ENCODE results near the gene AJAP1. TPM values are rescaled to one million over a fixed set of nuclear protein-coding genes. Genes with fewer than 3 reads are reported as not detected.

Gene AJAP1
- total and polyA plus RNA-seq, 10 of the 15 experiments (the other 5 are each of a cell fraction or from before 2014, with no cell fraction given): not detected

DNA sequence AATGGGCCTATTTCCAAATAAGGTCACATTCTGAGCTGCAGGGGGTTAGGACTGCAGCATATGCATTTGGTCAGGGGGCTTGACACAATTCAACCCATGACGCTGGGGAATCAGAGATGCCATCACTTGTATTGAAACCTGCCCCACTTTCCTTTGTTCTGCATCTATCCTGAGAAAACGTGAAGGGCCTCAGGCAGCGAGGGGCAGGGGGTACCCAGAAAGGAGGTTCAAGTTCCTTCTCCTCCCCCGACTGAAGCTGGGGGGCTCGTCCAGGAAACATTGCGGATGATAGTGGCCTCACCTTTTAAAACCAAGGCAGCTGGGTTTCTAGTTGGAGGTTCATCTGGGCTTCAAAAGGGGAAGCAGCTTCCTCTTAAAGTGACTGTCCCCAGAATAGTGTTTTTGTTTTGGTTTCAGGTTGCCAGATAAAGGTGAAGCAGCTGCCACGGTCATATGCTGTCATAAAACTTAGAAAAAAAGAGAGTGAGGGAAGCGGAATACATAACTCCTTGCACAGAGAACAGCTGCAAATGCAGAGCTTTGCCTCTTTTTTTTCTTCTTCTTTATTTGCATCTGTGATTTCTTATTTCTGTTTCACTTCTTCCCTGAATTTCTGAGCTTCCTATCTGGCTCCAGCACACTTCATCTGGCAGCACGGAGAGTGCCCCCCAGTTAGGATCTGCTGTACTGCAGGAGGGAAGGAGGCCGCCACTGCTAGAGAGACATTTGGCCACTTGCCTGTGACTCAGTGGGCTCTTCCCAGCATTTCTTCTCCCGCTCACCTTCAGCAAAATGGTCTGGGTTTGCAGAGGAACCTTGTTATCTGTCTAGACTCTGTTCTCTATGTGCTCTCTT is 142.0 kb downstream of the AJAP1 start (continued):
- TF ChIP-seq CBX3 (IDR thresholded peaks at IDR 0.05; ENCODE audit: borderline replicate concordance, low read depth) (no peak), RAD51 (IDR thresholded peaks at IDR 0.05) (no peak), CREB1 (IDR thresholded peaks at IDR 0.05; ENCODE audit: low read depth) (peak; percentile 62), CHD1 (IDR thresholded peaks at IDR 0.05; ENCODE audit: low read depth, low read length) (no peak), SREBF2 (IDR thresholded peaks at IDR 0.05; ENCODE audit: low read length) (no peak), IKZF2 (IDR thresholded peaks at IDR 0.05) (0 out of 4 replicates have a peak, but pooled peaks of 1 of the 2 experiments have one; percentile 14), GABPA (IDR thresholded peaks at IDR 0.05; ENCODE audit: low read depth) (no peak), ASH2L (IDR thresholded peaks at IDR 0.05; ENCODE audit: borderline replicate concordance, low read depth) (no peak), IRF3 (IDR thresholded peaks at IDR 0.05) (no peak), NFIC (IDR thresholded peaks at IDR 0.05; ENCODE audit: low read depth, low read length) (no peak), HDAC6 (IDR thresholded peaks at IDR 0.05; ENCODE audit: unreplicated experiment) (no peak), SIX5 (IDR thresholded peaks at IDR 0.05; ENCODE audit: low read depth, low read length, severe bottlenecking) (no peak), CBX5 (IDR thresholded peaks at IDR 0.05; ENCODE audit: low read depth) (no peak), RELA (IDR thresholded peaks at IDR 0.05; ENCODE audit: borderline replicate concordance, partially characterized antibody) (no peak), POU2F2 (IDR thresholded peaks at IDR 0.05; ENCODE audit: borderline replicate concordance, low read depth, low read length) (no peak), NFYB (IDR thresholded peaks at IDR 0.05; ENCODE audit: insufficient read depth, low read depth, low read length) (no peak), HCFC1 (IDR thresholded peaks at IDR 0.05; ENCODE audit: low read length) (no peak), POLR2A (IDR thresholded peaks at IDR 0.05; ENCODE audit: low read depth, low read length) (no peak), BRCA1 (IDR thresholded peaks at IDR 0.05; ENCODE audit: low read depth, low read length) (no peak), CHD2 (IDR thresholded peaks at IDR 0.05; ENCODE audit: borderline replicate concordance, low read depth, low read length) (no peak), ZNF384 (IDR thresholded peaks at IDR 0.05; ENCODE audit: borderline replicate concordance, low read depth, low read length) (peak; percentile 78), RUNX3 (IDR thresholded peaks at IDR 0.05; ENCODE audit: low read length) (peak; percentile 47), TCF7 (IDR thresholded peaks at IDR 0.05; ENCODE audit: borderline replicate concordance) (no peak), BMI1 (IDR thresholded peaks at IDR 0.05; ENCODE audit: borderline replicate concordance) (no peak), TCF3 (IDR thresholded peaks at IDR 0.05; ENCODE audit: borderline replicate concordance, insufficient read depth, low read depth, low read length) (0 out of 2 replicates have a peak, but pooled peaks have one; percentile 18), ZNF24 (IDR thresholded peaks at IDR 0.05) (no peak), WRNIP1 (IDR thresholded peaks at IDR 0.05; ENCODE audit: borderline replicate concordance, low read depth, low read length) (no peak)
- TF ChIP-seq, protein P1, sequence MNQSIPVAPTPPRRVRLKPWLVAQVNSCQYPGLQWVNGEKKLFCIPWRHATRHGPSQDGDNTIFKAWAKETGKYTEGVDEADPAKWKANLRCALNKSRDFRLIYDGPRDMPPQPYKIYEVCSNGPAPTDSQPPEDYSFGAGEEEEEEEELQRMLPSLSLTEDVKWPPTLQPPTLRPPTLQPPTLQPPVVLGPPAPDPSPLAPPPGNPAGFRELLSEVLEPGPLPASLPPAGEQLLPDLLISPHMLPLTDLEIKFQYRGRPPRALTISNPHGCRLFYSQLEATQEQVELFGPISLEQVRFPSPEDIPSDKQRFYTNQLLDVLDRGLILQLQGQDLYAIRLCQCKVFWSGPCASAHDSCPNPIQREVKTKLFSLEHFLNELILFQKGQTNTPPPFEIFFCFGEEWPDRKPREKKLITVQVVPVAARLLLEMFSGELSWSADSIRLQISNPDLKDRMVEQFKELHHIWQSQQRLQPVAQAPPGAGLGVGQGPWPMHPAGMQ (IDR thresholded peaks at IDR 0.05; ENCODE audit: borderline replicate concordance): no peak
- TF ChIP-seq, protein P2, sequence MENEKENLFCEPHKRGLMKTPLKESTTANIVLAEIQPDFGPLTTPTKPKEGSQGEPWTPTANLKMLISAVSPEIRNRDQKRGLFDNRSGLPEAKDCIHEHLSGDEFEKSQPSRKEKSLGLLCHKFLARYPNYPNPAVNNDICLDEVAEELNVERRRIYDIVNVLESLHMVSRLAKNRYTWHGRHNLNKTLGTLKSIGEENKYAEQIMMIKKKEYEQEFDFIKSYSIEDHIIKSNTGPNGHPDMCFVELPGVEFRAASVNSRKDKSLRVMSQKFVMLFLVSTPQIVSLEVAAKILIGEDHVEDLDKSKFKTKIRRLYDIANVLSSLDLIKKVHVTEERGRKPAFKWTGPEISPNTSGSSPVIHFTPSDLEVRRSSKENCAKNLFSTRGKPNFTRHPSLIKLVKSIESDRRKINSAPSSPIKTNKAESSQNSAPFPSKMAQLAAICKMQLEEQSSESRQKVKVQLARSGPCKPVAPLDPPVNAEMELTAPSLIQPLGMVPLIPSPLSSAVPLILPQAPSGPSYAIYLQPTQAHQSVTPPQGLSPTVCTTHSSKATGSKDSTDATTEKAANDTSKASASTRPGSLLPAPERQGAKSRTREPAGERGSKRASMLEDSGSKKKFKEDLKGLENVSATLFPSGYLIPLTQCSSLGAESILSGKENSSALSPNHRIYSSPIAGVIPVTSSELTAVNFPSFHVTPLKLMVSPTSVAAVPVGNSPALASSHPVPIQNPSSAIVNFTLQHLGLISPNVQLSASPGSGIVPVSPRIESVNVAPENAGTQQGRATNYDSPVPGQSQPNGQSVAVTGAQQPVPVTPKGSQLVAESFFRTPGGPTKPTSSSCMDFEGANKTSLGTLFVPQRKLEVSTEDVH (IDR thresholded peaks at IDR 0.05; ENCODE audit: low read depth, partially characterized antibody): no peak
